ENCODE results near the gene DHRSX.

DHRSX gene

GRCh38 chrX:2184089-2184488 is 316.7 kb downstream of the DHRSX start:
- no peak for DNase-seq

- DNase-seq, result no peak
Observed at GRCh38 chrX:2183193-2183725, 317.5 kb downstream of the DHRSX start.

GRCh38 chrX:2177541-2177940 is 323.2 kb downstream of the DHRSX start:
- no peak for DNase-seq

- DNase-seq, result no peak
Observed at GRCh38 chrX:2176733-2177132, 324.0 kb downstream of the DHRSX start.

- DNase-seq, result no peak
Observed at GRCh38 chrX:2176274-2176673, 324.5 kb downstream of the DHRSX start.

- no peak for DNase-seq
Observed at GRCh38 chrX:2172359-2172758, 328.4 kb downstream of the DHRSX start.
